GM12892 (cell line): ENCODE data around the gene LGMN.
"Not testable (repeated sequence)": the region's sequence is repeated elsewhere in the genome, so short reads cannot be mapped to it uniquely, and the experiment has no call there.

Source experiments
- POLR2A ChIP-seq: IDR thresholded peaks from 2 replicates; pipeline ENCODE4 v1.6.1; 2011; ENCODE audit warnings: low read depth, low read length, control low read depth
- POLR2AphosphoS5 ChIP-seq: IDR thresholded peaks from 2 replicates; pipeline ENCODE4 v1.6.1; 2011; ENCODE audit warnings: low read depth, low read length, control low read depth
- TAF1 ChIP-seq: IDR thresholded peaks from 2 replicates; pipeline ENCODE4 v1.6.1; 2011; ENCODE audit warnings: low read depth, mild to moderate bottlenecking, control low read depth, low read length, borderline replicate concordance

GRCh38 chr14:92680330-92680729 lies 68.1 kb downstream of the LGMN start:
- TF ChIP-seq POLR2AphosphoS5, POLR2A, TAF1: not testable (repeated sequence)
